Cardiac septum (tissue), 1 donor: ENCODE measurements around the gene SKAP2. TPM values are rescaled to one million over a fixed set of nuclear protein-coding genes. Genes with fewer than 3 reads are reported as not detected.

ENCODE experiments used
- DNase-seq: peaks from one replicate; pipeline ENCODE4 v3.0.0-alpha.2; 2020; ENCODE audit warnings: low spot score
- intact Hi-C: fragments of 100-400 bp; cut with DNase I; formaldehyde crosslinking; loops from one replicate; pipeline ENCODE4 v1.14.0; 2022
- total RNA-seq: library from RNA; stranded (reverse); fragmentation: NEBNext Ultra II Directional; extraction: Animal tissue kit (Norgen Biotek cat#: 25700); gene quantifications from one replicate; pipeline ENCODE4 v1.2.1, GENCODE V29; 2021
- donor health status: DM: no; HTN: no; CAD: no.

Gene SKAP2
- total RNA-seq, 1 donor from 2014 or later = 4.3 TPM

DNA sequence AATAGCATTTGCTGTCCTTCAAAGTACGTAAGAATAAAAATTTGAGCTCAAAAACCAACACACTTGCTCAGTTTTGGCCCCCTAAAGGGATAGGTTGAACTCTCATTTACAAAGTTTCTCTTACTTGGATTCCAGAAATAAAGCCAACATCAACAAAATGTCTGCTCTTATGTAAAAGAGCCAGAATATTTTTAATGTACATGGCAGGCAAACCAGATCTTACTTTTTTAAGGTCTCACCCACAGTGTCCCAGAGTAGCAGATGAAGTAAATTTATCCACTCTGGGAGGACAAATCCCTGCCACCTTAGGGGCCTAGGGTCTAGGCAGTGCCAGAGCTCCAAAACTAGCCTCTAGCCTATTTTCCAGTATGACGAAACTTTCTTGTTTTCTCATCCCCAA, 159.6 kb downstream of the SKAP2 start:
- DNase-seq = no peak
- intact Hi-C loops = no loop called here

DNA sequence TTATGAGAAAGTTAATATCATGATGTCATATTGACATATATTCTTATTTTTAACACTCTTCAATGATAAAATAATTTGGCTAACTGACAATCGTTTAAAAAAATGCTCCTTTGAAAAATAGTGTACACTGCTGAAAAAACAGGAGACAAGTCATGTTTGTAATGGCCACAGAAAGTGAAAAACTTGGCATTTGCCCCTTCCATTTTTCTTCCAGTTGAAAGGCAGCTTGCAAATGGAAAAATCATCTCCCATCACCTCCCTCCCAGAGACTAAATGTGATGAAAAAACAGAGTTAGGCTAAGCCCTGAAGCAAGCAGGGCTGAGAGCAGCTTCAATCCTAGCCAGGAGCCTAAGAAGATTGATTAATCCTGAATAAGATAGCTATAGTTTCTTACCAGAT, 160.4 kb downstream of the SKAP2 start:
- intact Hi-C loops = no loop called here
- no peak for DNase-seq

DNA sequence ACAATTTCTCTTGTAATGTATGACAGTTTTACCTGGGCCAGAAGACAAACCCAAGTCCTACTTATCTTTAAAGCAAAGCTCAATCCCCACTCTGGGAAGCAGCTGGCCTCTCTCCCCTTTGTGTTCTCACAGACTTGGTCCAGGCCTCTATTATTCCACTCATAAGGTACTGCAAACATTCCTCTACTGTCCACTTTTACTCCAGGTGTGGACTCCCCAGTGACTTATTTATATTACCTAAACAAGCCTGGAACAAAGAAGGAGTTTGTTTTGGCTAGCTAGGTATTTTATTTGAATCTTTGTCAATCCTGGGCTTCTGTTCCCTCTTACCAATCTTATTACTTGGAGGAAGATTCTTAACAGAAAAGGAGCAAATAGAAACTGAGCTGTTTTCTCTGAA, 163.5 kb downstream of the SKAP2 start:
- intact Hi-C loops = no loop called here
- DNase-seq = no peak

DNA sequence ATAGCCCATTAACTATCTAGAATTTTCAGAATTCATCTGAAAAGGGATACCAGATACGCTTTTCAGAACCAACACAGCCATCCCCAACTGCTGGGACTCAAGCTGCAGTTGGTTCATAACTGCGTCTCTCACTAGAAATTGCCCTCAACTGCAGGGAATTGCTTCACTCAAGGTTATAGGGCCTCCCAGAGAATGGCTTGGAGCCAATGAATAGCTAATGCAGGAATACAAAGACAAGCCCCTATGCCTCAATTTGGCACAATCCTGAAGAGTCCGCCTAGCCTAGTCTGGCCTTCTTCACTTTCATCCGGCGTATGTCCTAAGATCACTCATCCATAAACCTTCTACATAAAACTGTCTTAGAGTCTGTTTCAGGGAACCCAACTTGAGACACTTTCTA, 164.0 kb downstream of the SKAP2 start:
- intact Hi-C loops = no loop called here
- DNase-seq = no peak

DNA sequence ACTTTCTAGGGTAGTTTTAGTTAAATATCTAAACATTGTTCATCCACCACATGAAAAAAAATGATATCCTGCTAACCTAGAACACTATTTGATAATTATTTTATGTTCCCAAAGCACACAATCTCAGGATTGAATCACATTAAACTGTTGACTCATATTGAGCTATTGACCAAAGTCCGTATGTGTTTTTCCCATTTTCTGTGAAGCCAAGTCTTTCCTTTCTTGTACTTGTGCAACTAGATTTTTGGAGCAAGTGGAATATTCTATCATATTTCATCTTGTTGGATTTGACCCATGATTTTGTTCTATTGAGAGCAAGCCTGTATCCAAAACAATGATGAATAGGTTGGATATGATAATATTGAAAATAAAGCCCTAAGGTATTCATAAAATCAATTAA, 164.6 kb downstream of the SKAP2 start:
- intact Hi-C loops = no loop called here
- no peak for DNase-seq

DNA sequence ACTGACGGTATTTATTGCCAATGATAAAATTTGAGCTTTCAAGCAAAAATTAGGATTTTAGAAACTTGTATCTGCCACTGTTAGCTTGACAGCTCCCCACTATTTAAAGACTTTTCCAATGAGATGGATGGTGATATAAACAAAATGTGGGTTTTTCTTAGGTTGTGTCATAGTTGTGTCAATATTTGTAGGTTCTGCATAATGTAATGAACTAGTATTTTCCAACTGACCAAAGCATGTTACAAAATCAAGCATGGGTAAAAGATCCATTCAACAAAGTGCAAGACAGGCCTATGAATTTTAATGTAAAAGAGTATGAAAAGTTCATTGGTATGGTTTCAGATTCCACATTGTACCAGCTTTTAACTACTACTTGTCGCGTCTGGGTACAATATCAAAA, 165.6 kb downstream of the SKAP2 start:
- DNase-seq = no peak
- intact Hi-C loops = no loop called here

DNA sequence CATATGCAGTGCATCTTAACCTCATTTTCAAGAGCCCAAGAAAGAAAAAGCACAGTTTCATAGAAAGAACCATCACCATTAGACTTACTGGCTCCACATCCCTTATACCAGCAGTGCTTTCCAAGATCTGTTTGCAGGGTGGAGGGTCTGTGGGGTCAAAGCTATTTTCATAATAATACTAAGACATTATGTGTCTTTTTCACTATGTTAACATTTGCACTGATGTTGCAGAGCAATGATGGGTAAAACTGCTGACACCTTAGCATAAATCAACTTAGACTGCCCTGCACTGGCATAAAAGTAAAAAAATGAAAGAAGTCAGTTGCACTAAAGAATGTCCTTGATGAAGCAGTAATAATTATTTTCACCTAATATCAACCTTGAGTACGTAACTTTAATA, 166.2 kb downstream of the SKAP2 start:
- intact Hi-C loops = no loop called here
- DNase-seq = no peak

DNA sequence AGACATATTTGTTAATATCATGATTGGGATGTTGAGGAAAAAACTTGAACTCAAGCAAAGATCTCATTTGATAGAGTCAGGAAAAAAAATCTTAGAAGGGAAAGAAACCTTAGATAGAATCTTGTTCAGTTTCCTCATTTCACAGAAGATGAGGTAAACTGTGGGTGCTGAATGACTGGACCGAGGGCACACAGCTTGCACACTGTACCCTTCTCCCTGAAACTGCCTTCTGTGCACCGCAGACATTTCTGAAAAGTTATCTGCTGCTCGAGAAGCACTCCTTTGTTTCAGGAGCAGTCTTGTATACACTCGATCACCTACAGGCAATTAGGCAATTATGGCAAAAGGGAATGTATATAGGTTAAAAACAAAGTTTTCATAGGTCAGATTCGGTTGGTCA, 167.4 kb downstream of the SKAP2 start:
- intact Hi-C loops = no loop called here

DNA sequence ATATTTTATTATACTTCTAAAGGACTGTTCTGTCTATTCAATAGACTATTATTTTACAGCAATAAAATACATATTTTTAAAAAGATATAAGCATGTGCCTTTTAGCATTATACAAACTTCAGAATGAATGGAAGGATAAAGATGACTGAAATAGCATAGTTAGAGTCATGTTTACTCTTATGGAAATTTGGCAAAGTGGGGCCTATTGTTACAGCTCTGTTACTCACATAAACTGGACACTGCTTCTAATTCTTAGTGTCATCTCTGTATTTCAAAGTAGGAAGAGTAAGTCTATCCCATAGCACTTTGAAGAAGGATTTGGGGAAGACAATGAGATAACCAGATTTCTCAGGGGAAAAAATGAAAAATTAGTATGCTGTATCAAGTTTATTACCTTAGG, 168.2 kb downstream of the SKAP2 start:
- intact Hi-C loops = no loop called here
- no peak for DNase-seq

More for the DNA sequence above, 167.4 kb downstream of the SKAP2 start:
- DNase-seq = no peak

DNA sequence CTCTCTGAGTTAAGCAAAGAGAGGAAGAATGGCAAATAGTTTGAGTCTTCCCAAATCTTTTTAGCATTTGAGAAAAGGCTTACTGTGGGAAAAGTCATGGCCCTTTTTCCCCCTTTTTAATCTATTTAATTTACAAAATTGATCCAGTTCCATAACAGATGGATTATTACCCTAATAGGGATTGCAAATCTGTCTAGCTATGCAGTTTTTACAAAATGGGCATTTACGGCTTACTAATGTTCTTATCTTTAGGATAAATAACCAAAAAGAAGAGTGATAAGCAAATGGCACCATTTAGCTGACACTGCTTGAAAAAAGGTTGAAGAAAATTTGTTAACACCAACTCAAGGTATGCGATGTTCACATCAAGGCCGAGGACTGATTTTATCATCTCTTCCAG, 169.7 kb downstream of the SKAP2 start:
- intact Hi-C loops = no loop called here
- DNase-seq = no peak

DNA sequence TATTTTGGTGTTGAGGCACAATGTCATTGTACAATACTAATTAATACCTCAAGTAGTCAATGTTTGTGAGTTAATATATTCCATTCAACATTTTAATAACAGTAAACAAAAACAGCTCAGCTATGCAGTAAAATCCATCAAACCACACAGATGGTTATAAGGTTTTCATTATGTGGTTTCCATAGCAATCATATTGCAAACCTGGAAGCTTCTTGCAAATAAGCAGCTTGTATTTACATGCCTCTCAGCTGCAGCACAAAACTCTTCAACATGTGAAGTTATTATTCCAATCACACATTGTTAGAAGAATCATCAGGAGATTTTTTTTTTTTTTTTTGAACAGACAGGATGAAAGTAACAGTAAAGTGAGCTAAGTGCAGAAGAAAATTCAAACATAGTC, 170.2 kb downstream of the SKAP2 start:
- intact Hi-C loops = no loop called here

DNA sequence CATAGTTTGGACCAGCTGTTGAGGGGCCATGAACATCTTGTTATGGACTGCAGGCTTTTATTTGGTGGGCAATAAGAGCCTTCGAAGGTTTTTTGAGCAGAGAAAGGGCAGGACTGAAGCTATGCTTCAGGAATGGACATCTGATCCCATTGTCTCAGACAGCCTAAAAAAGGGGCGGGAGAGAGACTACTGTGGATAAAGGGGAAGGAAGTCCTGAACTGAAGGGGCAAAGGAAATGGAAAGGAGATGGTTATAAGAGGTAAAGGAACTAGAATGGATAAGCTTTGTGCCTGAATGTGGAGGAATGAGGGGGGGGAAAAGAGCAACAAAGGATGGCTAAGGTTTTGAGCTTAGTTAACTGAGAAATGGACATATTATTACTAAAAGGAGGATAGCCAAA, 172.5 kb downstream of the SKAP2 start:
- intact Hi-C loops = no loop called here
- no peak for DNase-seq

More for the DNA sequence above, 170.2 kb downstream of the SKAP2 start:
- DNase-seq = no peak

DNA sequence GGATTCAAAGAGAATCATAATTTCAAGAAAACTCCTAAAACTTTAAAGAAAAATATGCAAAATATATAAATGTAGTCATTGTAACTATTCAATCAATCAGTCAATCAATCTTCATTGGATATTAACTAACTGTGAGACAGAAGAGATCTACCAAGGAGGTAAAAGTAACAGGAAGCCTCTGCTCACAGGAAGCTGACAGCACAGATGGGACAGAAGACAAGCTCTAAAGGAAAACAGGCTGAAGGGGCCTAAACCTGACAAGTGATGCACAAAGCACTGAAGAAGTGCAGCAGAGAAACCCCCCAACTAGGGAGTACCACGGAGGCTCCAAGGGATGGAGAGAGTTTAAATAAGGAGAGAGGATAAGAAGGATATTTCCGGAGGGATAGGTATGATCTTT, 173.0 kb downstream of the SKAP2 start:
- DNase-seq = no peak
- intact Hi-C loops = no loop called here

DNA sequence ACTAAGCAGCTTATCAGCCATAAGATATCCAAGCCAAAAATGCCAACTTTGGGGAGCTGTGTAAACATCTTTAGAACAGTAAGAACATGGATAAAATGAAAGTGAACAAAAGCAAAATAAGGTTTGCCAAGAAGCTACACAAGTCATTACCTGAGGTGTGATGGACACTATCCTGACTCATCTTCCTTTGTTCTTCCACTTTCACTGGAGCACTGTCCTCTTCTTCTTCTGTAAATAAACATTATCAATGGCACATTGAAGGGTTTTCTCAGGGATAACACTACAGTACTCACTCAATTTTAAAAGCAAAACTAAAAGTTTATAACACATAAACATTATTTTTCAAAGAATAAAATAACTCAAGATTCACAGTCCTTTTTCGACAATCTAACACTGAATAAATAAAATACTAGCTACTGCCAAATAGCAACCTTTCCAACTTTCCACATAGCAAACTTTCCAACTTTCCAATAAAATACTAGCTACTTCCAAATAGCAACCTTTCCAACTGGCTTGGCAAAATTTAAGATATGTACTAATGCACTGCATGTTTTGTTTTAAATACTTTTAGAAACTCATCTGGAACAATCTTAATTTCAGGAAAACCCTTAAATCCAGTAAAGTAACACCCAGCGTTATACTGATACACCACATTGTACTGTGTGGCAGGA, 174.1 kb downstream of the SKAP2 start:
- intact Hi-C loops = no loop called here
- DNase-seq = no peak

DNA sequence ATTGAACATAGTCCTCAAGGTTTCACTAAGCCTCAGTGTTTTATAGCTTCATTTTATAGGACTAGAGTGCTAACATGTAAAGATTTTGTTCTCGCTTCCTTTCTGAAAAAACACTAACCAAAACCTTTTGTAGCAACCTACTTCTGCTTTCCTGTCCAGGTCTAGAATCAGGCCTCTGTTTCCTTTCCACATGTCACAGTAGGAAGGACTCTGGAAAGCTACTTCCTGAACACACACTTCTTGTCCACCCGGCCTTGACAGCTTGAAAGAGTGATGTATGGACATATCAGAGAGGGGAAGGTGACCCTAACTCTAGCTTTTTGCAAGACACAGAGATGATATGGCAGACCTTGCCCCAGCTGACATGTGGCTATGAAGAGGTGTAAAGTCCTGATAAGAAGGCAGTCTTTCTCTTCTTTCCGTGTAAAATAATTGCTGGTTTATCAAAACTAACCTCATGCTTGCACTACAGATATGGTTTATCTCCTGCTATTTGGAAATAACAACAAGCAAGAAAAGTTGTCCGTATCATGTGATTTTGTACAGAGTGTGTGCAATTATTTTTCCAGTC, 175.4 kb downstream of the SKAP2 start:
- intact Hi-C loops = no loop called here
- DNase-seq = no peak

DNA sequence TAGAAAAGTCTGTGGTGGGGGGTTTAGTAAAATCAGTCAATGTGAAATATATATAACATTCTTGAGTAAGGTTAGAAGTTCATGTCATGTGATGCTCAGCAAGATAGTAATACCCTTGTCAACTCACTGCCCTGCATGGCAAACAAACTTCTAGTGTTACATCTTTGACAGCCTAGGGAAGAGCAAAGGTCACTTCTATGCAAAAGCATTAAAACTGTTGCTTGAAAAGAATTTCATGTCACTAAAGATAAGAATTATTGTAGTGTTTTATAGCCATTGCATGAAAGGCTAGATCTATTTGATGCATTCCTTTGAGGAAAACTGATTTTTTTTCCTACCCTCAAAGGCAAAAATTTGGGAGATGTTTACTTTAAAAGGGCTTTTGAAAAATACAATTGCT, 176.0 kb downstream of the SKAP2 start:
- no peak for DNase-seq

DNA sequence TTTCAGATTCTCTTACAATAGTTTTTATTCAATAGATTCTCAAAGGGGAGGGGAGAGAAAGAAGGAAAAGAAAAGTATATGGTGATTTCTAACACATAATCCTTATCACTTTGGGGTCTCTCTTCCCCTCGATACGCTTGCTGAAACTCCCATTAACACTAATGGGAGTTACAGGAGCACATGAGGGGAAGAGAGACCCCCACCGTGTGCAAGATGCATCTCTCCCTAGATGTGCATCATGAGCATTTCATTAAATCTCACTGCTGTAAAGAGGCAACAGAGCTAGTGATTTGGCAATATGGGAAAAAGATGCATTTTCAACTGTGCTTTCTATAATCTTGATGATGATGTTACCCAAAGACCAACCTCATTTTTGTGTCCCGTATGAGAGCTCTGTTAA, 177.4 kb downstream of the SKAP2 start:
- DNase-seq = no peak
- intact Hi-C loops = loop anchor here (2.0 kb wide), 1 partner anchor 474 kb away; no protein-coding TSS in a partner anchor

More for the DNA sequence above, 176.0 kb downstream of the SKAP2 start:
- intact Hi-C loops = no loop called here

DNA sequence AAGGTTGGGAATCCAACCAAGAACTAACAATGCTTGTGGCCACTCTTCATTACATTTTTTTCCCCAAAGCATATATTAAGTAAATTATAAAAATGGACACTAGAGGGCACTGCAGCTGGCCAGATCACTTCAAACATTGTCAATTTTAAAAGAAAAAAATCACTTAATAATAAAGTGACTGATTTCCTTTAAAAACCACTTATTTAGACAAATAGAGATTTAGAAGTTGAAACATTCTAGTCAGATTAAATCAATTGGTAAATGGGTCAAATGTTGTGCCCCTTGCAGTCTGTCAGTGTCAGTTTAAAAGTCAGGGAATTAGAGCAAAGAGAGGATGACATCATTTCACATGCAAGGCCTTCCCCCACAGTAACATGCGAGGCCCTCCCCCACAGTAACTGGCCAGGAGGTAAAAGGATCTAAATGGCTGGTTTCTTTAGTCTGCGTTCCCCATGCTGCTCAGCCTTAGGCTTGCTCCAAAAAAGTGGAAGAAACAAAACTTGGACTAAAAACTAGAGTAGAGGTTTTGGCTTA, 177.9 kb downstream of the SKAP2 start:
- intact Hi-C loops = loop anchor here (2.0 kb wide), 1 partner anchor 474 kb away; no protein-coding TSS in a partner anchor
- DNase-seq = no peak

DNA sequence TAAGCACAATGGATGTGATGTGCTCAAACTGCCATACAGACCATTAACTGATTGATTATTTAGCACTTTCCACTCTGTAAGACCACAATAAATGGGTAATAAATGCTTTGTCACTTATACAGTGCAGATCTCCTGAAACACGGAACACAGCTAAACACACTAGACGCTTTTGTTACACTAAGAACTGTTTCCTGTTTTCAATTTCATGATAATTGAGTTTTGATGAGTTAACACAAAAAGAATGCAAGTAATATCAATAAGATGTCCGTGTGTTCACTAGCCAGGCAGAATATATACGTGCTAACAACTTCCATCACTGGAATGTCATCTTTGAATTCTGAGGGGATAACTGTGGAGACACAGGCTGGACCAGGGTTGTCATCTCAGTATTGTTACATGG, 178.8 kb downstream of the SKAP2 start:
- DNase-seq = no peak
- intact Hi-C loops = loop anchor here (2.0 kb wide), 1 partner anchor 475 kb away; no protein-coding TSS in a partner anchor

DNA sequence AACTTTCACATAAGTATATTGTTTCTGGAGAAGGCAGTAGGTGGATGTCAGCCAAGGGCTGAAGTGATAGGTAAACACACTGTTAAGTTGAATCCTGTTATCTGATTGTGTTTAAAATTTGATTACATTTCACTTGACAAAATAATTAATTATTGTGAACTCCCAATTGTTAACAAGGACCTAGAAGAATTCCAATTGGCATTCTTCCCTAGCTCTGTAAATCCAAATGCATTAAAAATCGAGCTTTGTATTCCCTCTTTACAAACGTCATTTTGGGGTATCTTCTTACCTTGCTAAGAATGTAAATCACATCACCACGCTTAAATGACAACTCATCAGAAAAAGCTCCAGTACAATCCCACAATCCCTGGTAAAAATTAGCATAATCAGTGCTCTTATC, 179.9 kb downstream of the SKAP2 start:
- intact Hi-C loops = no loop called here
- no peak for DNase-seq

DNA sequence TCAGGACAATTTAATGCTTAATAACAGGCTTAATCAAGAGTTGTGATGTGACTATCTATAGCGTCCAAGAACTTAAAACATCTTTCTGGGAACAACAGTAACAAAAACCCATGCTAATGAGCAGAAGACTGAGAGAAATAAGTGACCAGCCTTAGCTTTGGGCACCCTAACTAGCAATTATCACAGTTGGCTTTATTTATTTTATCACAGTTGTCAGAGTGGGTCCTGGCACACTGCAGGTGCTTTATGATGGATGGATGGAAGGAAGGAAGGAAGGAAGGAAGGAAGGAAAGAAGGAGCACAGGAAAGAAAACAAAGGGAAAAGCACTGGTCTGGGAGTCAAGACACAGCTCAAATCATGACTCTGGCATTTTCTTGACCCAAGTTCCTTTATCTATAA, 181.1 kb downstream of the SKAP2 start:
- intact Hi-C loops = no loop called here
- no peak for DNase-seq
